GM12864 (cell line): ENCODE results near the gene IMP3.

Source experiments
- DNase-seq: peaks from one replicate; pipeline ENCODE4 v3.0.0-alpha.2; 2011; ENCODE audit warnings: low read depth
- H3K4me3 ChIP-seq: 2 replicates; pipeline ENCODE4 v1.5.1; 2011; ENCODE audit warnings: mild to moderate bottlenecking, low read depth, low read length, control low read depth
- CTCF ChIP-seq: IDR thresholded peaks from 2 replicates; pipeline ENCODE4 v1.5.1; 2011; ENCODE audit warnings: low read depth, mild to moderate bottlenecking, moderate library complexity, low read length, control low read depth, inconsistent platforms; ENCODE audit errors: missing control alignments

Gene IMP3

DNA sequence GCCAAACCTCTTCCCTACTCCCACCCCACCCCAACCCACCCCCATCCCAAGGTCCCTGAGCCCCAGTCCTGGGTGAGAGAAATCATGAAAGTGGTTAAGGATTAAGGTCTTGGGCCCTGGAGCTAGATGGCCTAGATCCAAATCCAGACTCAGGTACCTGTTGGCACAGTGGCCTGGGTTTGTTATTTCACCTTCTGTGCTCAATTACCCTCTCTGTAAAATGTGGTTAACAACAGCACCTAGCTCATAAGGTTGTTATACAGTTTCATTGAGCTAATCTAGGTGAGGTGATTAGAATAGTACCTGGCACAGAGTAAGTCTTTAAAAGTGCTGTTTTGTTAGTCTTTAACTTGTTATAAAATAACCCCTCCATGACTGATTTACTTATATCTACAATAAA is 8.1 kb downstream of the IMP3 start:
- H3K4me3 ChIP-seq, result no peak overlapping the region
- no peak for DNase-seq
- TF ChIP-seq CTCF, result no peak

DNA sequence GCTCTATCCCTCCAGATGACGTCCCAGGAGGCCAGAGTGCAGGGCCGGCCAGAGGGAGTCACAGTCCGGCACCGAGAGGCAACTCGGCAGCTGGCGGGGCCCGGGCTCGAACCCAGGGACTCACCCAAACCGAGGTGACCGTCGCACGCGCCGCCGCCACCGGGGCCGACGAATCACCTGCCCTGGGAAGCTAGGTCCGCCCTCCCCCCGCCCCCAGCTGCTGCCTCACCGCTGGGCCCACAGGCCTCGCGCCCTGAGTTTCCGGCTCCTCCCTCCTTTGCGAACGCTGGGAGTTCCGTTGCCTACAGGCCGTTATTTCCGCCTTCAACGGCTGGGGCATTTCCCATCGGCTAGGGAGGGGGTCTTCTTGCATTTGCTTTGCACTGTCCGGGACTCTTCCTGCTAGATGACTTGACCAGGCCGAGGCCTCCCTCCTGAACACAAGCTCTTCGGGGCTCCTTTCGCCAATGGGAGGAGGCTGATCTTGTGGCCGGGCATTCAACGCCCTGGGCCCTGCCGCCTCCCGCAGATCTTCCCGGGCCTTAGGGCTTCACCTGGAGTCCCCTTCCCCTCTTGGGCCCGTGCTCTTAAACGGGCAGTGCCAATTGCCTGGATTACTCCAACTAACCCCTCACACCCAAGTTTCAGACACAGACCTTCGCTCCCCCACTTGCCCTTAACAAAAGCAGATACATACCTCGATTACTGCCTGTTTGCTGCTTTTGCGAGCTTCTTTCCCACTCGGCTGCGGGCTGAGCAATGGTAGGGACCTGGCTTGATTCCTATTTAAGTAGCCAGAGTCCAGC is 14.3 kb downstream of the IMP3 start, which contains the start of gene SNUPN:
Gene SNUPN, minus strand, starts transcription at position 184 of the 806 bp plus-strand sequence. CDS start 4,674 bp downstream, outside the sequence.
- TF ChIP-seq CTCF, result no peak
- peak within 1 kb of the TSS; percentile 87 for H3K4me3 ChIP-seq
- DNase-seq, result peak; percentile 82

- TF ChIP-seq CTCF, result no peak
- no peak overlapping the region for H3K4me3 ChIP-seq
- no peak for DNase-seq
Observed at GRCh38 chr15:75622505-75622904, 17.5 kb downstream of the IMP3 start.

- no peak for TF ChIP-seq CTCF
- DNase-seq, result no peak
- no peak overlapping the region for H3K4me3 ChIP-seq
Observed at GRCh38 chr15:75620841-75621391, 19.1 kb downstream of the IMP3 start.

GRCh38 chr15:75620058-75620820 is 19.8 kb downstream of the IMP3 start:
- TF ChIP-seq CTCF, result no peak
- no peak for DNase-seq
- no peak overlapping the region for H3K4me3 ChIP-seq

GRCh38 chr15:75616766-75617165 is 23.3 kb downstream of the IMP3 start:
- DNase-seq, result no peak
- H3K4me3 ChIP-seq, result no peak overlapping the region
- no peak for TF ChIP-seq CTCF
